Endothelial cell of umbilical vein (primary cell): ENCODE results near the gene CYP3A4. TPM values are rescaled to one million over a fixed set of nuclear protein-coding genes. Genes with fewer than 3 reads are reported as not detected.

Experiments used
- BruUV-seq: library from RNA; stranded (reverse); fragments of 400-500 nt; replicated peaks from 2 replicates; lab custom pipeline; 2021; lab: Mats Ljungman, UMichigan
- CTCF ChIA-PET: fragments of 300-600, 350-600 bp; sonication (Branson Sonifier 250); formaldehyde crosslinking; loops from one replicate; lab custom pipeline; 2021; ENCODE audit warnings: antibody characterized with exemption, inconsistent platforms; lab: Charles Lee
- POLR2A ChIA-PET: fragments of 300-600, 350-600 bp; sonication (Branson Sonifier 250); formaldehyde crosslinking; loops from one replicate; lab custom pipeline; 2021; ENCODE audit warnings: antibody characterized with exemption, inconsistent platforms; lab: Charles Lee
- DNase-seq: peaks from one replicate; pipeline ENCODE4 v3.0.0-alpha.2; 2011; ENCODE audit warnings: low read depth, low spot score
- FAIRE-seq: peaks from 2 replicates; lab custom pipeline; 2011; peaks lifted over from hg19 to GRCh38; lab: Jason Lieb, UNC
- H2AFZ ChIP-seq: 2 replicates; pipeline ENCODE4 v1.6.0; 2012; ENCODE audit warnings: low read depth, low read length, control low read depth, inconsistent platforms
- H3K27ac ChIP-seq: 2 replicates; pipeline ENCODE4 v1.5.1; 2011; ENCODE audit warnings: low read depth, mild to moderate bottlenecking, control low read depth, low read length, moderate library complexity; ENCODE audit not compliant: insufficient read depth
- H3K27me3 ChIP-seq, 2 experiments: 2 replicates each; pipeline versions ENCODE4 v1.6.0 to v1.6.1; 2011; ENCODE audit warnings: low read length in 2 of 2, mixed read lengths in 1 of 2; ENCODE audit not compliant: control insufficient read depth in 2 of 2, insufficient read depth in 2 of 2
- H3K36me3 ChIP-seq, 2 experiments: 2 replicates in 1 of 2; 3 replicates in 1 of 2; pipeline ENCODE4 v1.5.1; 2011; ENCODE audit warnings: low read length in 2 of 2, mild to moderate bottlenecking in 1 of 2, moderate library complexity in 1 of 2; ENCODE audit not compliant: control insufficient read depth in 2 of 2, insufficient read depth in 2 of 2; ENCODE audit errors: extremely low read depth in 1 of 2
- H3K4me1 ChIP-seq: 3 replicates; pipeline ENCODE4 v1.5.1; 2011; ENCODE audit warnings: mild to moderate bottlenecking, low read length; ENCODE audit not compliant: control insufficient read depth, insufficient read depth; ENCODE audit errors: extremely low read depth
- H3K4me2 ChIP-seq: 2 replicates; pipeline ENCODE4 v1.6.1; 2011; ENCODE audit warnings: low read length, control low read depth, mixed read lengths; ENCODE audit not compliant: insufficient read depth
- H3K4me3 ChIP-seq, 3 experiments: fragments of 200-600 bp in 1 of 3; sonication (generic), shearing (Covaris generic) in 1 of 3; replicated peaks in 1 of 3; 2 replicates each; pipeline ENCODE4 v1.5.1; 2011 to 2016; ENCODE audit warnings: control low read depth in 3 of 3, low read length in 3 of 3, mild to moderate bottlenecking in 2 of 3, inconsistent platforms in 1 of 3, low read depth in 1 of 3, moderate library complexity in 1 of 3; ENCODE audit not compliant: insufficient read depth in 1 of 3
- H3K79me2 ChIP-seq: 2 replicates; pipeline ENCODE4 v1.6.0; 2012; ENCODE audit warnings: low read length, inconsistent platforms; ENCODE audit not compliant: control insufficient read depth, insufficient read depth
- H3K9ac ChIP-seq: replicated peaks from 2 replicates; pipeline ENCODE3; 2011; ENCODE audit warnings: low read length, control low read depth; ENCODE audit not compliant: insufficient read depth; ENCODE audit errors: extremely low read depth
- H3K9me1 ChIP-seq: replicated peaks from 3 replicates; pipeline ENCODE4 v1.6.0; 2011; ENCODE audit warnings: mild to moderate bottlenecking, low read length; ENCODE audit not compliant: control insufficient read depth, insufficient read depth; ENCODE audit errors: extremely low read depth
- H3K9me3 ChIP-seq: replicated peaks from 2 replicates; pipeline ENCODE4 v1.5.1; 2012; ENCODE audit warnings: low read length, inconsistent platforms; ENCODE audit not compliant: control insufficient read depth, insufficient read depth
- H4K20me1 ChIP-seq: replicated peaks from 2 replicates; pipeline ENCODE3; 2011; ENCODE audit warnings: mild to moderate bottlenecking, low read length; ENCODE audit not compliant: control insufficient read depth, insufficient read depth; ENCODE audit errors: extremely low read depth
- EZH2 ChIP-seq: IDR thresholded peaks from 2 replicates; pipeline ENCODE4 v1.6.1; 2012; ENCODE audit warnings: borderline replicate concordance, low read depth, mild to moderate bottlenecking, moderate library complexity, low read length, inconsistent platforms; ENCODE audit not compliant: severe bottlenecking
- FOS ChIP-seq: IDR thresholded peaks from 2 replicates; pipeline ENCODE4 v1.6.1; 2011; ENCODE audit warnings: mild to moderate bottlenecking, low read length, moderate library complexity, borderline replicate concordance; ENCODE audit not compliant: insufficient read depth
- GATA2 ChIP-seq: IDR thresholded peaks from 2 replicates; pipeline ENCODE4 v1.7.0; 2011; ENCODE audit warnings: low read depth, mild to moderate bottlenecking, moderate library complexity, mixed read lengths, low read length; ENCODE audit not compliant: insufficient read length, insufficient read depth
- JUN ChIP-seq: IDR thresholded peaks from 2 replicates; pipeline ENCODE4 v1.6.1; 2011; ENCODE audit warnings: borderline replicate concordance, low read depth; ENCODE audit not compliant: insufficient read length, insufficient read depth
- MAX ChIP-seq: IDR thresholded peaks from 2 replicates; pipeline ENCODE4 v1.6.1; 2011; ENCODE audit not compliant: insufficient read depth, insufficient read length
- MYC ChIP-seq: IDR thresholded peaks from one replicate; pipeline ENCODE4 v1.6.1; 2011; ENCODE audit warnings: mild to moderate bottlenecking, low read depth, low read length
- POLR2A ChIP-seq: IDR thresholded peaks from 2 replicates; pipeline ENCODE4 v1.6.1; 2012; ENCODE audit warnings: low read depth, mild to moderate bottlenecking, control low read depth, low read length
- POLR2AphosphoS5 ChIP-seq: IDR thresholded peaks from 2 replicates; pipeline ENCODE4 v1.6.1; 2012; ENCODE audit warnings: low read depth, mild to moderate bottlenecking, control low read depth, low read length, moderate library complexity; ENCODE audit not compliant: insufficient read depth
- dilution Hi-C: fragments of 300-500 bp; cut with MboI; formaldehyde crosslinking; loops from one replicate; pipeline ENCODE4 v1.15.0; 2019; ENCODE audit warnings: low sequenced_read_pairs; ENCODE audit not compliant: extremely low pct_ligation_motif_present
- intact Hi-C: fragments of 100-400 bp; cut with micrococcal nuclease; formaldehyde crosslinking; loops from one replicate; pipeline ENCODE4 v1.10.0; 2022
- polyA plus RNA-seq, 4 experiments: library from polyadenylated mRNA; depleted of rRNA in 3 of 4; stranded (reverse) in 3 of 4; unstranded in 1 of 4; fragments of >200 nt; gene quantifications; 2 replicates each; pipeline versions ENCODE4 v1.2.1 to v1.2.3, GENCODE V29; 2011 to 2012; ENCODE audit warnings: missing spikeins in 1 of 4
- total RNA-seq: library from RNA; stranded (reverse); gene quantifications from 2 replicates; pipeline ENCODE4 v1.2.3, GENCODE V29; 2021
- TF ChIP-seq, protein P1 (sequence below), 2 donors: IDR thresholded peaks; 1 replicate in 1 of 2; 2 replicates in 1 of 2; pipeline ENCODE4 v1.5.1; 2011; ENCODE audit warnings: low read length in 2 of 2, mild to moderate bottlenecking in 2 of 2, moderate library complexity in 2 of 2, control low read depth in 1 of 2, inconsistent platforms in 1 of 2, low read depth in 1 of 2; ENCODE audit not compliant: insufficient read depth in 1 of 2; ENCODE audit errors: extremely low read depth in 1 of 2

Gene CYP3A4
- total and polyA plus RNA-seq, 2 donors (not counting 3 experiments of a cell fraction or from before 2014, with no cell fraction given), result not detected

GRCh38 chr7:99767662-99768061 is 16.3 kb downstream of the CYP3A4 start:
- Histone ChIP-seq H2AFZ (no peak overlapping the region), H3K9ac (no peak overlapping the region), H3K27me3 (peaks cover 8 to 11% of the 10 kb centered on the region in 2 experiments), H3K36me3 (no peaks in the 10 kb centered on the region), H3K9me1 (no peaks in the 10 kb centered on the region), H3K4me3 (no peak overlapping the region), H3K9me3 (no peaks in the 10 kb centered on the region), H3K4me2 (no peak overlapping the region), H3K4me1 (no peaks in the 10 kb centered on the region), H3K27ac (no peak overlapping the region), H3K79me2 (no peaks in the 10 kb centered on the region), H4K20me1 (no peaks in the 10 kb centered on the region)
- DNase-seq (no peak), FAIRE-seq (no peak)
- POLR2A ChIA-PET, result no interaction called here
- CTCF ChIA-PET, result no interaction called here
- intact Hi-C loops, result no loop called here
- dilution Hi-C loops, result no loop called here
- no TSS peak for BruUV-seq
- TF ChIP-seq GATA2 (no peak), MAX (no peak), EZH2 (no peak), JUN (no peak), FOS (no peak), MYC (no peak), POLR2AphosphoS5 (no peak), POLR2A (no peak)
- TF ChIP-seq, protein P1, sequence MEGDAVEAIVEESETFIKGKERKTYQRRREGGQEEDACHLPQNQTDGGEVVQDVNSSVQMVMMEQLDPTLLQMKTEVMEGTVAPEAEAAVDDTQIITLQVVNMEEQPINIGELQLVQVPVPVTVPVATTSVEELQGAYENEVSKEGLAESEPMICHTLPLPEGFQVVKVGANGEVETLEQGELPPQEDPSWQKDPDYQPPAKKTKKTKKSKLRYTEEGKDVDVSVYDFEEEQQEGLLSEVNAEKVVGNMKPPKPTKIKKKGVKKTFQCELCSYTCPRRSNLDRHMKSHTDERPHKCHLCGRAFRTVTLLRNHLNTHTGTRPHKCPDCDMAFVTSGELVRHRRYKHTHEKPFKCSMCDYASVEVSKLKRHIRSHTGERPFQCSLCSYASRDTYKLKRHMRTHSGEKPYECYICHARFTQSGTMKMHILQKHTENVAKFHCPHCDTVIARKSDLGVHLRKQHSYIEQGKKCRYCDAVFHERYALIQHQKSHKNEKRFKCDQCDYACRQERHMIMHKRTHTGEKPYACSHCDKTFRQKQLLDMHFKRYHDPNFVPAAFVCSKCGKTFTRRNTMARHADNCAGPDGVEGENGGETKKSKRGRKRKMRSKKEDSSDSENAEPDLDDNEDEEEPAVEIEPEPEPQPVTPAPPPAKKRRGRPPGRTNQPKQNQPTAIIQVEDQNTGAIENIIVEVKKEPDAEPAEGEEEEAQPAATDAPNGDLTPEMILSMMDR (IDR thresholded peaks at IDR 0.05; ENCODE audit: extremely low read depth in 1 of 2, insufficient read depth in 1 of 2, low read depth in 1 of 2, low read length in 2 of 2), result no peak
